GM23248 (cell line): Measurements from ENCODE around the gene IPO5. TPM values are rescaled to one million over a fixed set of nuclear protein-coding genes. Genes with fewer than 3 reads are reported as not detected.
"Not testable (repeated sequence)": the region's sequence is repeated elsewhere in the genome, so short reads cannot be mapped to it uniquely, and the experiment has no call there.

Source experiments
- DNase-seq: peaks from one replicate; pipeline ENCODE4 v3.0.0-alpha.2; 2015
- H2AFZ ChIP-seq: fragments of 200-600 bp; sonication (generic); 2 replicates; pipeline ENCODE4 v1.6.1; 2016; ENCODE audit warnings: antibody characterized with exemption
- H3F3A ChIP-seq: fragments of 200-600 bp; sonication (generic); 2 replicates; pipeline ENCODE4 v1.6.1; 2016; ENCODE audit warnings: mild to moderate bottlenecking, antibody characterized with exemption, mixed run types; ENCODE audit not compliant: insufficient read depth
- H3K27ac ChIP-seq: fragments of 200-600 bp; sonication (generic); 2 replicates; pipeline ENCODE4 v1.5.1; 2016; ENCODE audit warnings: mild to moderate bottlenecking
- H3K27me3 ChIP-seq: fragments of 200-600 bp; sonication (generic); replicated peaks from 2 replicates; pipeline ENCODE4 v1.6.1; 2016; ENCODE audit warnings: mild to moderate bottlenecking; ENCODE audit not compliant: insufficient read depth
- H3K36me3 ChIP-seq: fragments of 200-600 bp; sonication (generic); 2 replicates; pipeline ENCODE4 v1.6.1; 2016; ENCODE audit warnings: low read depth, mild to moderate bottlenecking
- H3K4me1 ChIP-seq: fragments of 200-600 bp; sonication (generic); 2 replicates; pipeline ENCODE4 v1.6.1; 2016; ENCODE audit warnings: mild to moderate bottlenecking; ENCODE audit not compliant: insufficient read depth
- H3K4me2 ChIP-seq: fragments of 200-600 bp; sonication (generic); one replicate; pipeline ENCODE4 v1.6.1; 2016; ENCODE audit warnings: mild to moderate bottlenecking; ENCODE audit not compliant: unreplicated experiment
- H3K4me3 ChIP-seq: fragments of 200-600 bp; sonication (generic); 2 replicates; pipeline ENCODE4 v1.5.1; 2016; ENCODE audit warnings: mild to moderate bottlenecking
- H3K79me2 ChIP-seq: fragments of 200-600 bp; sonication (generic); 2 replicates; pipeline ENCODE4 v1.6.1; 2016; ENCODE audit warnings: mild to moderate bottlenecking; ENCODE audit not compliant: insufficient read depth
- H3K9ac ChIP-seq: fragments of 200-600 bp; sonication (generic); 2 replicates; pipeline ENCODE4 v1.6.1; 2016; ENCODE audit warnings: mild to moderate bottlenecking
- H3K9me2 ChIP-seq: fragments of 200-600 bp; sonication (generic); 2 replicates; pipeline ENCODE4 v1.6.1; 2016; ENCODE audit warnings: mixed run types, mild to moderate bottlenecking, moderate library complexity; ENCODE audit not compliant: insufficient read depth
- H3K9me3 ChIP-seq: fragments of 200-600 bp; sonication (generic); one replicate; pipeline ENCODE4 v1.6.1; 2017; ENCODE audit warnings: low read depth
- H4K20me1 ChIP-seq: fragments of 200-600 bp; sonication (generic); 2 replicates; pipeline ENCODE4 v1.6.0; 2016; ENCODE audit not compliant: insufficient read depth
- EZH2 ChIP-seq: fragments of 200-600 bp; sonication (generic); IDR thresholded peaks from 2 replicates; pipeline ENCODE4 v1.6.1; 2018; ENCODE audit warnings: antibody characterized with exemption, mild to moderate bottlenecking; ENCODE audit not compliant: insufficient read depth, poor library complexity, severe bottlenecking
- EZH2phosphoT487 ChIP-seq: fragments of 200-600 bp; sonication (generic); IDR thresholded peaks from 2 replicates; pipeline ENCODE4 v1.6.1; 2018; ENCODE audit warnings: antibody characterized with exemption, moderate library complexity, mild to moderate bottlenecking, low read depth; ENCODE audit not compliant: insufficient read depth
- WGBS, 2 experiments: methylation state at CpG; one replicate each; pipeline ENCODE4 v1.1.6; 2015 to 2017; ENCODE audit warnings: low lambda C conversion rate in 2 of 2, low coverage in 1 of 2; ENCODE audit errors: missing lambda C conversion rate in 2 of 2; 5-methylcytosine and 5-hydroxymethylcytosine counted together
- in situ Hi-C: fragments of 300-500 bp; cut with MboI; formaldehyde crosslinking; loops from 2 replicates; pipeline ENCODE4 v1.15.0; 2020
- polyA plus RNA-seq: library from polyadenylated mRNA; unstranded; fragments of >200 nt; fragmentation: Nextera tagmentation; extraction: Ambion mirVana; gene quantifications from 2 replicates; pipeline ENCODE4 v1.2.1, GENCODE V29; 2016
- total RNA-seq: library from RNA; depleted of rRNA; stranded (reverse); fragments of >200 nt; shearing (Covaris generic); gene quantifications from 2 replicates; pipeline ENCODE4 v1.2.3, GENCODE V29; 2014

IPO5 gene
- total and polyA plus RNA-seq, 2 experiments from 2014 or later, result 97.4 to 229 TPM

GRCh38 chr13:97945342-97945741, 8.1 kb upstream of the IPO5 start:
- Histone ChIP-seq H2AFZ (peak overlapping the region; percentile 70), H4K20me1 (no peaks in the 10 kb centered on the region), H3K27ac (peak overlapping the region; percentile 60), H3K27me3 (no peaks in the 10 kb centered on the region), H3K4me2 (peak overlapping the region; percentile 27), H3K4me3 (no peak overlapping the region), H3F3A (peaks cover 34% of the 10 kb centered on the region), H3K36me3 (no peaks in the 10 kb centered on the region), H3K79me2 (no peaks in the 10 kb centered on the region), H3K4me1 (peaks cover 39% of the 10 kb centered on the region), H3K9me2 (no peaks in the 10 kb centered on the region), H3K9me3 (no peaks in the 10 kb centered on the region), H3K9ac (no peak overlapping the region)
- in situ Hi-C loops, result no loop called here
- TF ChIP-seq EZH2 (no peak), EZH2phosphoT487 (no peak)
- peak; percentile 39 for DNase-seq

- H3K36me3 ChIP-seq, result no peaks in the 10 kb centered on the region
- H3K9me3 ChIP-seq, result no peaks in the 10 kb centered on the region
- peak overlapping the region; percentile 32 for H3K4me2 ChIP-seq
- no peaks in the 10 kb centered on the region for H4K20me1 ChIP-seq
- peak overlapping the region; percentile 60 for H3K27ac ChIP-seq
- H3K27me3 ChIP-seq, result no peaks in the 10 kb centered on the region
- TF ChIP-seq EZH2phosphoT487 (no peak), EZH2 (no peak)
- H3K4me3 ChIP-seq, result no peak overlapping the region
- WGBS, 2 experiments, result 55 to 61% methylated on average over 5 of the region's 5 CpGs
- in situ Hi-C loops, result no loop called here
- H2AFZ ChIP-seq, result peak overlapping the region; percentile 50; the same call in 1 of the 2 replicates
- DNase-seq, result peak; percentile 32
- peaks cover 39% of the 10 kb centered on the region for H3K4me1 ChIP-seq
- no peaks in the 10 kb centered on the region for H3K9me2 ChIP-seq
- no peak overlapping the region for H3K9ac ChIP-seq
- H3K79me2 ChIP-seq, result no peaks in the 10 kb centered on the region
- peaks cover 34% of the 10 kb centered on the region for H3F3A ChIP-seq
Observed at GRCh38 chr13:97945792-97946419, 7.6 kb upstream of the IPO5 start.

- Histone ChIP-seq H3K27me3 (no peaks in the 10 kb centered on the region), H3K9me2 (no peaks in the 10 kb centered on the region), H3K4me2 (peak overlapping the region; percentile 81), H3K36me3 (no peaks in the 10 kb centered on the region), H3K4me1 (peaks cover 39% of the 10 kb centered on the region), H3K4me3 (peak overlapping the region; percentile 50; the same call in 1 of the 2 replicates), H4K20me1 (no peaks in the 10 kb centered on the region), H3K27ac (peak overlapping the region; percentile 91), H3F3A (peaks cover 34% of the 10 kb centered on the region), H3K79me2 (no peaks in the 10 kb centered on the region), H2AFZ (peak overlapping the region; percentile 82), H3K9me3 (no peaks in the 10 kb centered on the region), H3K9ac (peak overlapping the region; percentile 68)
- TF ChIP-seq EZH2 (no peak), EZH2phosphoT487 (no peak)
- in situ Hi-C loops, result no loop called here
- WGBS, 2 experiments, result 0 to 2% methylated on average over 3 of the region's 3 CpGs
- DNase-seq, result peak; percentile 92
Observed at GRCh38 chr13:97946951-97947588, 6.4 kb upstream of the IPO5 start.

GRCh38 chr13:97948041-97948440, 5.4 kb upstream of the IPO5 start:
- Histone ChIP-seq H4K20me1 (no peaks in the 10 kb centered on the region), H2AFZ (no peak overlapping the region), H3K9me3 (no peaks in the 10 kb centered on the region), H3K9ac (0 out of 2 replicates have a peak overlapping the region, but pooled peaks have one; percentile 2), H3K27ac (peak overlapping the region; percentile 91), H3K9me2 (no peaks in the 10 kb centered on the region), H3F3A (peaks cover 34% of the 10 kb centered on the region), H3K4me1 (peaks cover 42% of the 10 kb centered on the region), H3K36me3 (no peaks in the 10 kb centered on the region), H3K4me3 (no peak overlapping the region), H3K4me2 (peak overlapping the region; percentile 12), H3K79me2 (no peaks in the 10 kb centered on the region), H3K27me3 (no peaks in the 10 kb centered on the region)
- TF ChIP-seq EZH2 (no peak), EZH2phosphoT487 (no peak)
- in situ Hi-C loops, result no loop called here
- peak; percentile 53 for DNase-seq
- WGBS, 2 experiments, result 96 to 99% methylated on average over 3 of the region's 3 CpGs

- in situ Hi-C loops, result not testable (repeated sequence)
Observed at GRCh38 chr13:97949316-97949715, 4.2 kb upstream of the IPO5 start.

More at GRCh38 chr13:97949316-97949715, 4.2 kb upstream of the IPO5 start:
- H3K9me2 ChIP-seq, H3K27ac ChIP-seq, H2AFZ ChIP-seq, H4K20me1 ChIP-seq, H3K79me2 ChIP-seq, H3K36me3 ChIP-seq, H3K27me3 ChIP-seq, H3K9ac ChIP-seq, H3K9me3 ChIP-seq, H3K4me2 ChIP-seq, H3K4me3 ChIP-seq: not testable (repeated sequence)
- WGBS, 2 experiments, result 78 to 83% methylated on average over 5 of the region's 5 CpGs
- peak; percentile 29 for DNase-seq
- Histone ChIP-seq H3F3A (peaks cover 33% of the 10 kb centered on the region), H3K4me1 (peaks cover 41% of the 10 kb centered on the region)
